Thyroid gland (tissue), 4 donors: Measurements from ENCODE around the gene MYO5A. TPM values are rescaled to one million over a fixed set of nuclear protein-coding genes. Genes with fewer than 3 reads are reported as not detected.

ENCODE experiments used
- DNase-seq, 2 donors: peaks; one replicate each; pipeline ENCODE4 v3.0.0-alpha.2; 2019
- H3K27ac ChIP-seq, 3 donors: fragments of 200-600 bp; sonication (generic); 1 replicate in 2 of 3; 2 replicates in 1 of 3; pipeline ENCODE4 v1.5.1; 2016 to 2019; ENCODE audit warnings: mild to moderate bottlenecking in 1 of 3, moderate library complexity in 1 of 3
- H3K27me3 ChIP-seq: fragments of 200-600 bp; sonication (generic); one replicate; pipeline ENCODE4 v1.5.1; 2019
- H3K36me3 ChIP-seq, 2 donors: fragments of 200-600 bp; sonication (generic); one replicate each; pipeline ENCODE4 v1.5.1; 2016 to 2019
- H3K4me1 ChIP-seq, 2 donors: fragments of 200-600 bp; sonication (generic); one replicate each; pipeline ENCODE4 v1.5.1; 2017 to 2019
- H3K4me3 ChIP-seq, 3 donors: fragments of 200-600 bp; sonication (generic); replicated peaks in 1 of 3; 1 replicate in 2 of 3; 2 replicates in 1 of 3; pipeline ENCODE4 v1.5.1; 2016; ENCODE audit warnings: mild to moderate bottlenecking in 1 of 3
- H3K9me3 ChIP-seq: fragments of 200-600 bp; sonication (generic); one replicate; pipeline ENCODE4 v1.5.1; 2017
- CTCF ChIP-seq, 6 experiments: fragments of 200-600 bp in 3 of 6; fragments of 450-650 bp in 3 of 6; sonication (generic) in 3 of 6; IDR thresholded peaks; one replicate each; pipeline ENCODE4 v1.5.1; 2016 to 2019; ENCODE audit warnings: antibody characterized with exemption in 6 of 6, mild to moderate bottlenecking in 2 of 6, inconsistent platforms in 1 of 6, moderate library complexity in 1 of 6
- POLR2A ChIP-seq, 2 donors: fragments of 450-650 bp; IDR thresholded peaks; one replicate each; pipeline ENCODE4 v1.6.1; 2017; ENCODE audit warnings: antibody characterized with exemption in 2 of 2, mild to moderate bottlenecking in 2 of 2, moderate library complexity in 1 of 2
- WGBS, 2 donors: methylation state at CpG; one replicate each; pipeline ENCODE4 v1.1.5; 2017; 5-methylcytosine and 5-hydroxymethylcytosine counted together
- intact Hi-C: fragments of 100-400 bp; cut with DNase I; formaldehyde crosslinking; loops from one replicate; pipeline ENCODE4 v1.15.1; 2023
- total RNA-seq, 4 donors: library from RNA; depleted of rRNA; stranded (reverse); fragments of >200 nt; gene quantifications; one replicate each; pipeline ENCODE4 v1.2.3, GENCODE V29; 2016

The MYO5A gene
- total RNA-seq, 4 donors from 2014 or later: 23.3 to 44.1 (median 34.7) TPM

- TF ChIP-seq CTCF (IDR thresholded peaks at IDR 0.05): no peak
- no peak for TF ChIP-seq POLR2A (IDR thresholded peaks at IDR 0.05)
- intact Hi-C loops: no loop called here
- H3K4me1 ChIP-seq: peaks cover 4 to 7% of the 10 kb centered on the region in 2 donors
- H3K27me3 ChIP-seq: no peaks in the 10 kb centered on the region
- WGBS, 2 donors: 93 to 95% methylated on average over 13 of the region's 13 CpGs
- peaks cover 43 to 47% of the 10 kb centered on the region in 2 donors for H3K36me3 ChIP-seq
- no peak overlapping the region for H3K4me3 ChIP-seq
- H3K9me3 ChIP-seq: no peaks in the 10 kb centered on the region
- H3K27ac ChIP-seq: no peak overlapping the region
- DNase-seq: no peak
Measured at GRCh38 chr15:52278636-52279367, 249.9 kb downstream of the MYO5A start.

GRCh38 chr15:52278135-52278534, 250.5 kb downstream of the MYO5A start:
- Histone ChIP-seq H3K27ac (no peak overlapping the region), H3K4me3 (no peak overlapping the region), H3K9me3 (no peaks in the 10 kb centered on the region), H3K27me3 (no peaks in the 10 kb centered on the region), H3K4me1 (peaks cover 4 to 7% of the 10 kb centered on the region in 2 donors), H3K36me3 (peaks cover 47 to 49% of the 10 kb centered on the region in 2 donors)
- no peak for TF ChIP-seq POLR2A (IDR thresholded peaks at IDR 0.05)
- no peak for TF ChIP-seq CTCF (IDR thresholded peaks at IDR 0.05)
- intact Hi-C loops: no loop called here
- no peak for DNase-seq
- 89 to 93% methylated on average over 3 of the region's 3 CpGs for WGBS, 2 donors

GRCh38 chr15:52277575-52277974, 251.1 kb downstream of the MYO5A start:
- Histone ChIP-seq H3K4me1 (peaks cover 4 to 7% of the 10 kb centered on the region in 2 donors), H3K36me3 (peaks cover 49 to 54% of the 10 kb centered on the region in 2 donors), H3K9me3 (no peaks in the 10 kb centered on the region), H3K4me3 (no peak overlapping the region), H3K27ac (no peak overlapping the region), H3K27me3 (no peaks in the 10 kb centered on the region)
- DNase-seq: no peak
- intact Hi-C loops: no loop called here
- TF ChIP-seq POLR2A (IDR thresholded peaks at IDR 0.05) (no peak), CTCF (IDR thresholded peaks at IDR 0.05) (no peak)
- WGBS, 2 donors: 95 to 99% methylated on average over 4 to 5 of the region's 9 CpGs

GRCh38 chr15:52276256-52276770, 252.4 kb downstream of the MYO5A start:
- intact Hi-C loops: no loop called here
- no peak overlapping the region for H3K4me3 ChIP-seq
- H3K27ac ChIP-seq: no peak overlapping the region
- H3K36me3 ChIP-seq: peaks cover 51 to 67% of the 10 kb centered on the region in 2 donors
- DNase-seq: no peak
- no peaks in the 10 kb centered on the region for H3K27me3 ChIP-seq
- WGBS, 2 donors: 90 to 93% methylated on average over 7 of the region's 7 CpGs
- no peaks in the 10 kb centered on the region for H3K9me3 ChIP-seq
- no peak for TF ChIP-seq CTCF (IDR thresholded peaks at IDR 0.05)
- peaks cover 4% of the 10 kb centered on the region in 2 donors for H3K4me1 ChIP-seq

GRCh38 chr15:52263563-52264282, 265.0 kb downstream of the MYO5A start:
- TF ChIP-seq POLR2A (IDR thresholded peaks at IDR 0.05) (no peak), CTCF (IDR thresholded peaks at IDR 0.05) (no peak)
- H3K27ac ChIP-seq: peak overlapping the region in 2 of 3 donors; percentile 88 to 98
- no peak overlapping the region for H3K4me3 ChIP-seq
- peaks cover 11 to 17% of the 10 kb centered on the region in 2 donors for H3K4me1 ChIP-seq
- intact Hi-C loops: no loop called here
- H3K9me3 ChIP-seq: no peaks in the 10 kb centered on the region
- H3K36me3 ChIP-seq: peaks cover 20 to 23% of the 10 kb centered on the region in 2 donors
- WGBS, 2 donors: 89% methylated on average over 11 of the region's 11 CpGs
- no peaks in the 10 kb centered on the region for H3K27me3 ChIP-seq
- no peak for DNase-seq
